IMR-90 (cell line): ENCODE measurements around the gene FARP1. TPM values are rescaled to one million over a fixed set of nuclear protein-coding genes. Genes with fewer than 3 reads are reported as not detected.

Experiments
- ATAC-seq: fragments of 200-7000 bp; cut with Tn5 transposase; 2 replicates; pipeline ENCODE4 v1.9.1; 2020; ENCODE audit warnings: low read depth, mild to moderate bottlenecking, moderate library complexity
- BruUV-seq: library from RNA; stranded (reverse); fragments of 400-500 nt; replicated peaks from 2 replicates; lab custom pipeline; 2021; lab: Mats Ljungman, UMichigan
- CTCF ChIA-PET: fragments of 300-600 bp; formaldehyde crosslinking; extraction: SDS; loops from one replicate; lab custom pipeline; 2021; ENCODE audit warnings: antibody characterized with exemption; lab: Yijun Ruan, JAX
- POLR2A ChIA-PET: fragments of 300-600 bp; sonication (Branson Sonifier 250); formaldehyde crosslinking; loops from one replicate; lab custom pipeline; 2022; ENCODE audit warnings: antibody characterized with exemption; ENCODE audit not compliant: unreplicated experiment; lab: Charles Lee
- DNase-seq: peaks from one replicate; pipeline ENCODE4 v3.0.0; 2013
- H2AFZ ChIP-seq: replicated peaks from 2 replicates; pipeline ENCODE3; 2013; ENCODE audit warnings: low read length, mild to moderate bottlenecking; ENCODE audit not compliant: poor library complexity
- H2AK5ac ChIP-seq: 2 replicates; pipeline ENCODE4 v1.6.1; 2013; ENCODE audit warnings: low read depth, low read length, inconsistent platforms
- H2AK9ac ChIP-seq: replicated peaks from 2 replicates; pipeline ENCODE3; 2013; ENCODE audit warnings: mild to moderate bottlenecking, low read depth, low read length, moderate library complexity; ENCODE audit not compliant: poor library complexity
- H2BK120ac ChIP-seq: 2 replicates; pipeline ENCODE4 v1.6.1; 2013; ENCODE audit warnings: low read depth, low read length, inconsistent platforms
- H2BK15ac ChIP-seq: 3 replicates; pipeline ENCODE4 v1.6.1; 2013; ENCODE audit warnings: low read depth, low read length, inconsistent platforms
- H2BK20ac ChIP-seq: 2 replicates; pipeline ENCODE4 v1.6.1; 2013; ENCODE audit warnings: low read depth, mild to moderate bottlenecking, inconsistent platforms, low read length, moderate library complexity
- H2BK5ac ChIP-seq: 2 replicates; pipeline ENCODE4 v1.6.1; 2013; ENCODE audit warnings: mild to moderate bottlenecking, low read depth, low read length, inconsistent platforms; ENCODE audit not compliant: poor library complexity, severe bottlenecking
- H3K14ac ChIP-seq: replicated peaks from 2 replicates; pipeline ENCODE4 v1.6.1; 2013; ENCODE audit warnings: low read depth, low read length, inconsistent platforms
- H3K18ac ChIP-seq: 2 replicates; pipeline ENCODE4 v1.6.1; 2013; ENCODE audit warnings: low read depth, low read length, control low read depth
- H3K23ac ChIP-seq: 2 replicates; pipeline ENCODE4 v1.6.1; 2013; ENCODE audit warnings: low read depth, low read length, inconsistent platforms
- H3K27ac ChIP-seq: 2 replicates; pipeline ENCODE4 v1.5.1; 2013; ENCODE audit warnings: mild to moderate bottlenecking, control low read depth, low read length; ENCODE audit not compliant: insufficient read depth
- H3K27me3 ChIP-seq: 2 replicates; pipeline ENCODE4 v1.6.1; 2013; ENCODE audit warnings: low read length; ENCODE audit not compliant: control insufficient read depth, insufficient read depth
- H3K36me3 ChIP-seq: 2 replicates; pipeline ENCODE4 v1.6.1; 2013; ENCODE audit warnings: low read length, mixed read lengths; ENCODE audit not compliant: control insufficient read depth, insufficient read depth
- H3K4ac ChIP-seq: 2 replicates; pipeline ENCODE4 v1.6.1; 2013; ENCODE audit warnings: low read depth, low read length, inconsistent platforms
- H3K4me1 ChIP-seq: 2 replicates; pipeline ENCODE4 v1.6.1; 2013; ENCODE audit warnings: low read length, mixed read lengths; ENCODE audit not compliant: control insufficient read depth, insufficient read depth
- H3K4me2 ChIP-seq: 2 replicates; pipeline ENCODE4 v1.6.1; 2013; ENCODE audit warnings: low read depth, mild to moderate bottlenecking, control low read depth, low read length, moderate library complexity
- H3K4me3 ChIP-seq: 2 replicates; pipeline ENCODE4 v1.5.1; 2013; ENCODE audit warnings: low read depth, mild to moderate bottlenecking, control low read depth, low read length, moderate library complexity; ENCODE audit not compliant: insufficient read depth
- H3K56ac ChIP-seq: 2 replicates; pipeline ENCODE4 v1.6.1; 2013; ENCODE audit warnings: low read length, inconsistent platforms; ENCODE audit not compliant: insufficient read depth; ENCODE audit errors: extremely low read depth
- H3K79me1 ChIP-seq, 2 experiments: 2 replicates each; pipeline ENCODE4 v1.6.1; 2013; ENCODE audit warnings: low read length in 2 of 2, inconsistent platforms in 1 of 2, low read depth in 1 of 2
- H3K9ac ChIP-seq: 2 replicates; pipeline ENCODE4 v1.6.1; 2013; ENCODE audit warnings: low read depth, low read length, control low read depth
- H3K9me1 ChIP-seq: 2 replicates; pipeline ENCODE4 v1.6.1; 2013; ENCODE audit warnings: low read length, inconsistent platforms; ENCODE audit not compliant: insufficient read depth
- H3K9me3 ChIP-seq: 2 replicates; pipeline ENCODE4 v1.6.1; 2013; ENCODE audit warnings: low read length; ENCODE audit not compliant: control insufficient read depth, insufficient read depth
- H4K20me1 ChIP-seq: 2 replicates; pipeline ENCODE4 v1.6.1; 2013; ENCODE audit warnings: low read length, inconsistent platforms; ENCODE audit not compliant: insufficient read depth
- H4K5ac ChIP-seq: 2 replicates; pipeline ENCODE4 v1.6.1; 2013; ENCODE audit warnings: mild to moderate bottlenecking, low read depth, low read length, control low read depth
- H4K8ac ChIP-seq, 2 experiments: 2 replicates each; pipeline ENCODE4 v1.6.1; 2013; ENCODE audit warnings: low read depth in 2 of 2, low read length in 2 of 2, control low read depth in 1 of 2, inconsistent platforms in 1 of 2
- H4K91ac ChIP-seq: 2 replicates; pipeline ENCODE4 v1.6.1; 2013; ENCODE audit warnings: low read depth, low read length, inconsistent platforms; ENCODE audit not compliant: insufficient read depth
- BHLHE40 ChIP-seq: fragments of 150-350 bp; IDR thresholded peaks from 2 replicates; pipeline ENCODE4 v1.6.1; 2016; ENCODE audit warnings: mild to moderate bottlenecking, low read depth, low read length
- CEBPB ChIP-seq: IDR thresholded peaks from 2 replicates; pipeline ENCODE4 v1.6.1; 2012; ENCODE audit warnings: low read depth, low read length, improper control_type of control experiment
- CHD1 ChIP-seq: IDR thresholded peaks from 2 replicates; pipeline ENCODE4 v1.6.1; 2012; ENCODE audit warnings: low read depth, low read length, improper control_type of control experiment
- FOS ChIP-seq: fragments of 150-350 bp; IDR thresholded peaks from 2 replicates; pipeline ENCODE4 v1.6.1; 2016; ENCODE audit warnings: low read depth, low read length
- MAFK ChIP-seq: IDR thresholded peaks from 2 replicates; pipeline ENCODE4 v1.6.1; 2012; ENCODE audit warnings: low read depth, low read length, improper control_type of control experiment
- MAZ ChIP-seq: IDR thresholded peaks from 2 replicates; pipeline ENCODE4 v1.6.1; 2012; ENCODE audit warnings: low read depth, mild to moderate bottlenecking, low read length, improper control_type of control experiment, moderate library complexity, borderline replicate concordance
- NFE2L2 ChIP-seq: fragments of 150-350 bp; IDR thresholded peaks from 2 replicates; pipeline ENCODE4 v1.6.1; 2016; ENCODE audit warnings: low read depth, mild to moderate bottlenecking, low read length
- RAD21 ChIP-seq: IDR thresholded peaks from 2 replicates; pipeline ENCODE4 v1.6.1; 2012; ENCODE audit warnings: low read length, improper control_type of control experiment
- RCOR1 ChIP-seq: IDR thresholded peaks from 2 replicates; pipeline ENCODE4 v1.6.1; 2012; ENCODE audit warnings: mild to moderate bottlenecking, low read length, improper control_type of control experiment; ENCODE audit not compliant: insufficient replicate concordance
- RFX5 ChIP-seq: IDR thresholded peaks from 2 replicates; pipeline ENCODE4 v1.8.0; 2012; ENCODE audit warnings: low read depth, mild to moderate bottlenecking, low read length, moderate library complexity
- SMC3 ChIP-seq: fragments of 150-350 bp; IDR thresholded peaks from 2 replicates; pipeline ENCODE4 v1.6.1; 2016; ENCODE audit warnings: low read depth, mild to moderate bottlenecking, antibody characterized with exemption, low read length, moderate library complexity
- WGBS, 2 experiments: methylation state at CpG; one replicate each; pipeline versions ENCODE4 v1.1.5 to v1.1.7; 2013; ENCODE audit warnings: missing lambda C conversion rate in 2 of 2; ENCODE audit not compliant: insufficient read length in 1 of 2; ENCODE audit errors: extremely low coverage in 2 of 2; 5-methylcytosine and 5-hydroxymethylcytosine counted together
- dilution Hi-C: fragments of 300-500 bp; cut with HindIII; formaldehyde crosslinking; loops from one replicate; pipeline ENCODE4 v1.14.3; 2018; ENCODE audit warnings: low sequenced_read_pairs; ENCODE audit not compliant: unreplicated experiment
- in situ Hi-C: fragments of 300-500 bp; cut with MboI; formaldehyde crosslinking; loops from 3 replicates; pipeline ENCODE4 v1.14.3; 2019; ENCODE audit warnings: low sequenced_read_pairs, inconsistent platforms, mixed read lengths
- intact Hi-C: fragments of 100-400 bp; cut with micrococcal nuclease; formaldehyde crosslinking; loops from 2 replicates; pipeline ENCODE4 v1.10.0; 2022
- polyA plus RNA-seq, 3 experiments: library from polyadenylated mRNA; depleted of rRNA; stranded (reverse); fragments of >200 nt; gene quantifications; 2 replicates each; pipeline ENCODE4 v1.2.3, GENCODE V29; 2012; ENCODE audit warnings: low replicate concordance in 1 of 3
- total RNA-seq: library from RNA; depleted of rRNA; stranded (reverse); fragments of >200 nt; gene quantifications from 2 replicates; pipeline ENCODE4 v1.2.3, GENCODE V29; 2012
- TF ChIP-seq, protein P1 (sequence below): fragments of 150-350 bp; IDR thresholded peaks from 2 replicates; pipeline ENCODE4 v1.6.1; 2017; ENCODE audit warnings: mild to moderate bottlenecking, antibody characterized with exemption, low read length, low read depth
- TF ChIP-seq, protein P2 (sequence below): fragments of 150-350 bp; IDR thresholded peaks from 2 replicates; pipeline ENCODE4 v1.6.1; 2016; ENCODE audit warnings: low read depth, mild to moderate bottlenecking, low read length, moderate library complexity, borderline replicate concordance

The FARP1 gene
- total and polyA plus RNA-seq, 2 of the 4 experiments (the other 2 are of a cell fraction) = 39.6 to 57.0 TPM

DNA sequence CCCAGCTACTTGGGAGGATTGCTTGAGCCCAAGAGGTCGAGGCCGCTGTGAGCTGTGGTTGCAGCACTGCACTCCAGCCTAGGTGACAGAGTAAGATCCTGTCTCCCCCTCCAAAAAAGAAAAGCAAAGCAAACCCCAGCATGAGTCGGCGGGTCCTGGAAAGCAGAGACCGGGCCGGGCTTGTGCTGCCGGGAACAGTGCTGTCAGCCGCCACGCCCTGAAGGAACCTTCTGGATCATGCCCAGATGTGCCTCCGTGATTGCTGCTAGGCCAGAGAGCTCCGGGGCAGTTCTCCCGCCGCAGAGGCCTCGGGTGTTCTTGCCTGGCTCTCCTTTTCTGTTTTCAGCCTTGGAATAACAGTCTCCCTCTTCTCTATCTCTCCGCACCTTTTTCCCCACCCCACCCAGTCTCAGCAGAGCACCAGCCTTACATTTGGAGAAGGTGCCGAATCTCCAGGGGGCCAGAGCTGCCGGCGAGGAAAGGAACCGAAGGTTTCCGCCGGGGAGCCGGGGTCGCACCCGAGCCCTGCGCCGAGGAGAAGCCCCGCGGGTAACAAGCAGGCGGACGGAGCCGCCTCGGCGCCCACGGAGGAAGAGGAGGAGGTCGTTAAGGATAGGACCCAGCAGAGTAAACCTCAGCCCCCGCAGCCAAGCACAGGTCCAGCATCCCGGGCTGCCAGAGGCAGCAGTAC is 252.1 kb downstream of the FARP1 start:
- Histone ChIP-seq H2AFZ (no peak overlapping the region), H2BK120ac (no peak overlapping the region), H3K4me2 (no peak overlapping the region), H3K27me3 (no peaks in the 10 kb centered on the region), H4K20me1 (no peaks in the 10 kb centered on the region), H4K5ac (no peak overlapping the region), H3K9me3 (no peaks in the 10 kb centered on the region), H4K91ac (no peak overlapping the region), H3K4me3 (no peak overlapping the region), H3K18ac (no peak overlapping the region), H3K56ac (no peak overlapping the region), H3K36me3 (peaks cover 64% of the 10 kb centered on the region), H2BK20ac (no peak overlapping the region), H4K8ac (no peak overlapping the region), H3K27ac (no peak overlapping the region), H3K23ac (no peak overlapping the region), H3K9me1 (peaks cover 12% of the 10 kb centered on the region; the same call in 1 of the 2 replicates), H3K79me1 (peaks cover 2 to 41% of the 10 kb centered on the region in 2 experiments; a peak in 3 of 4 replicates), H2BK15ac (no peak overlapping the region), H3K4me1 (peaks cover 6% of the 10 kb centered on the region), H2BK5ac (no peak overlapping the region), H2AK9ac (no peak overlapping the region), H3K9ac (no peak overlapping the region), H3K14ac (no peak overlapping the region), H2AK5ac (no peak overlapping the region), H3K4ac (no peak overlapping the region)
- DNase-seq (no peak), ATAC-seq (no peak)
- WGBS, 2 experiments = 99% methylated on average over 16 of the region's 37 CpGs; no CpG with 5 or more reads in 1 of the 2 experiments
- in situ Hi-C loops = loop anchor here (10.0 kb wide), 2 partner anchors 250 to 390 kb away; partner anchors contain the start of gene FARP1
- intact Hi-C loops = loop anchor here (5.0 to 10.0 kb wide), 3 partner anchors 253 to 540 kb away; partner anchors contain the start of gene FARP1
- no peak for TF ChIP-seq RCOR1
- no peak for TF ChIP-seq BHLHE40
- TF ChIP-seq, protein P1, sequence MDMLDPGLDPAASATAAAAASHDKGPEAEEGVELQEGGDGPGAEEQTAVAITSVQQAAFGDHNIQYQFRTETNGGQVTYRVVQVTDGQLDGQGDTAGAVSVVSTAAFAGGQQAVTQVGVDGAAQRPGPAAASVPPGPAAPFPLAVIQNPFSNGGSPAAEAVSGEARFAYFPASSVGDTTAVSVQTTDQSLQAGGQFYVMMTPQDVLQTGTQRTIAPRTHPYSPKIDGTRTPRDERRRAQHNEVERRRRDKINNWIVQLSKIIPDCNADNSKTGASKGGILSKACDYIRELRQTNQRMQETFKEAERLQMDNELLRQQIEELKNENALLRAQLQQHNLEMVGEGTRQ = no peak
- TF ChIP-seq MAFK = no peak
- TF ChIP-seq RFX5 = no peak
- TF ChIP-seq RAD21 = no peak
- no peak for TF ChIP-seq FOS
- TF ChIP-seq, protein P2, sequence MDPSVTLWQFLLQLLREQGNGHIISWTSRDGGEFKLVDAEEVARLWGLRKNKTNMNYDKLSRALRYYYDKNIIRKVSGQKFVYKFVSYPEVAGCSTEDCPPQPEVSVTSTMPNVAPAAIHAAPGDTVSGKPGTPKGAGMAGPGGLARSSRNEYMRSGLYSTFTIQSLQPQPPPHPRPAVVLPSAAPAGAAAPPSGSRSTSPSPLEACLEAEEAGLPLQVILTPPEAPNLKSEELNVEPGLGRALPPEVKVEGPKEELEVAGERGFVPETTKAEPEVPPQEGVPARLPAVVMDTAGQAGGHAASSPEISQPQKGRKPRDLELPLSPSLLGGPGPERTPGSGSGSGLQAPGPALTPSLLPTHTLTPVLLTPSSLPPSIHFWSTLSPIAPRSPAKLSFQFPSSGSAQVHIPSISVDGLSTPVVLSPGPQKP = no peak
- no peak for TF ChIP-seq CEBPB
- no peak for TF ChIP-seq MAZ
- no peak for TF ChIP-seq SMC3
- no peak for TF ChIP-seq CHD1
- no peak for TF ChIP-seq NFE2L2
- no TSS peak for BruUV-seq
- CTCF ChIA-PET = no interaction called here
- POLR2A ChIA-PET = no interaction called here
- dilution Hi-C loops = no loop called here
